HG02763 (cell line): ENCODE results near the gene MS4A4E.
A peak's percentile ranks its signal among the peaks of the same experiment; 100 is the strongest.
"Not testable (repeated sequence)": the region's sequence is repeated elsewhere in the genome, so short reads cannot be mapped to it uniquely, and the experiment has no call there.

Source experiments
- ATAC-seq: cut with Tn5 transposase; IDR thresholded peaks from one replicate; pipeline ENCODE4 v1.9.1; 2021; ENCODE audit warnings: mild to moderate bottlenecking, moderate library complexity; ENCODE audit not compliant: unreplicated experiment

MS4A4E gene

DNA sequence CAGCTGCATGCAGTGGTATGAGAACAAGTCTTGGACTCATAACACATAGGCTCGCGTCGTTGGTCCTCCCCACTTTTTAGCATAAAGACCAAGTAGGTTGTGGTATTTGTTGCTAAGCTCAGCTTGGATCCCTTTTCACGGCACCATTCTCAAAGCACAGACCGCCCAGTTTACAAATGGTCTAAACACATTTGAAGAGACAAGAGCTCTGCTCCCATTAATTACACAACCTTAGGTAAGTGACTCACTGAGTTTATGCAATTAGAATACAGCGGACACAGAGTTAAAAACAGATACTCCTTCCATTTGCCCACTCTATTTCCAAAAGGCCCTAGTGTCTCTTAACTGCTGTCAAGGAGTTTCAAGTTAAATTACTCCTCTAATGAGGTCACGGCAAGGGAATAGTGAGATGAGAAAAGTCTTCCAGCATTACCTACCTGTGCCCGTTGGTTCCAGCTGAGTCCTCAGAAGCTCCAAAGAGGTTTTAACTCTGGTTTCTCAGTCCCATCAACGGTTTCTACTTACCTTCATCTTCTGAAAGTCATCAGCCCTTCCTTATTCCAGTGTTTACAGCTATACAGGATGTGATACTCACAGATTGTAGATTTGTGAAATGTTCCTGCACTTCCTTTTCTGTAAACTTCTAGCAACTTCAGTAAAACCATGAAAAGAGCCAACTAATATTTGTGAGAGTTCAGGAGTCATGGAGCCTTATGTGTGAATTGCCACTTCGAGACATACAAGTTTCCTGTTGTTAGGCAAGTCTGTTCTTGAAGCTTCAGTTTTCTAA, 60.2 kb downstream of the MS4A4E start, which contains the start of gene MS4A6A:
Gene MS4A6A, minus strand, starts transcription at position 543 of the 790 bp plus-strand sequence. CDS start 1,356 bp downstream, outside the sequence.
- no peak for ATAC-seq

DNA sequence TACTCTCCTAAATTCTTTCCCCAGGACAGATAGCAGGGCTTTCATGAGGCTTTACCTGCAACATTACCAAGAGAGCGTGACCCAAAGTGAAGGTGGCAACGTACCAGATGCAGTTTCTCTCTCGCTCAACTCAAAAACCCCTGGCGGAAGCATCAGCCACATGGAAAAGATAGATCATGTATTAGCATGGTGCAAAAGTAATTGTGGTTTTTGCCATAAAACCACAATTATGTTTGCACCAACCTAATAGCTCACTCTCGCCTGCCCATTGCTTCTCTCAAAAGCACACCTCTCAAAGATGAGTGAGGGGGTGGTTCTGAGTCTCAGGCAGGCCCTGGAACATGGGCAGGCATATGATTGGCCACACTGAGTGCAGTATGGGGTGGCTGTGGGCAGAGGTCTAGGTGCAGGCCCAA, 67.1 kb downstream of the MS4A4E start:
- peak; percentile 47 for ATAC-seq

DNA sequence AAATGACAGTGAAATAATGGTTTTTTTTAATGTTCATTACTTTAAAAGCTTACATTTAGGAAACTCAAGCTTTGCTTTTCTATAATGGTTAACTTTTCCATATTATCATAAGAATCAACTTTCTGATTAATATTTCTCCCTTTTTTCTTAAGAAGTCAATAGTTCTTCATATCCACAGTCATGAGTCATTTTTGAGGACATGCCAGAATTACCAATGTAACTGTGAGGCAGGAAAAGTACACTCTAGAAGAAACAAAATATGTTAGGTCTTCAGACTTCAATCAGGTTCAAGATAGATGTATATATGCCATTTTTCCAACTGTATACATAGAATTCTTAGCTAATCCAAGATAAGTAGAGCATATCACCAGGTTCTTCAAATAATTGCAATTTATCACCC, 70.9 kb downstream of the MS4A4E start:
- no peak for ATAC-seq

DNA sequence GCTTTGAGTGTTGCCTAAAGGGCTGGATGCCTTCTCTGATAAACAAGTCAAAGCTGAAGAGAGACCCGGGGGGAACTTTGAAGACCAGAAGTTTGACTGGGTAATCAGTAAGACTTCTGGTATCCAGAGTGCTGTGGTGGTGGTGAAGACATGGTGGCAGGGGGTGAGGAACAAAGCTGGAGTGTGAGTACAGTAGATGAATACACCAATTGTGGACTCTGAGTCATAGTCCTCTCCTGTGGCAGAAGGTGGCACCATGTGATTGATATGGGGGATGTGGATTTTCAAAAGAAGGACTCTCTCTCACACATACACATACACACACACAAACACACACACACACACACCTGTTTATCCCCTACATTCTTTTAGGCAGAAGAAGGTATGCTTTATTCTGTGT, 72.4 kb downstream of the MS4A4E start:
- ATAC-seq, result no peak

DNA sequence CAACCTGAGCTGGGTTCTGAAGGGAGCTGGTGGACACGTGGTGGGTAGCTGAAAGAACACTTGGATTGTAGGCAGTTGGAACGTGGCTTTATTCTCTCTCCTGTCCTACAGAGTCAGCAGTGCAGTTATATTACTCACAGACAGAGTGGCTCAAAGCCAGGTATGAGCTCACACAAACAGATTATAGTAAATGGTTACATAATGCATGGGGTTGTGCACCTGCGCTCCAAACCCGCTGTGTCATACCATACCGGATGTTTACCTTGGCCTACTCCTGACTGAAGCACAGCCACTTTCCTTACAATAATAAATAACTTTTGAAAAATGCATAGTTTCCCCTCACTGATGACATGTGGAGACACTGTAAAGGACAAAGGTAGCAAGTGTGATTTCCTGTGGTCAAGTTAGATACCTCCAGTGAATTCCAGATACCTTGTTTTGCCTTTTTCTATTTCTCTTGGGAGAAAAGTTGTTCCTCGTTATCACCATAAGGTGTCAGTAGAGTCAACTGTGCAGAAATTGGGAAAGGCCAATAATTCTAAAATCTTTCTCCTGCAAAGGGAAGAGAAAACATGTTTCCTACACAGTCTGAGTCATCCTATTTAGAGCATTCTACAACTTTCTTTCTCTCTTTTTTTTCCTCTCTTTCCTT, 73.5 kb downstream of the MS4A4E start:
- no peak for ATAC-seq

DNA sequence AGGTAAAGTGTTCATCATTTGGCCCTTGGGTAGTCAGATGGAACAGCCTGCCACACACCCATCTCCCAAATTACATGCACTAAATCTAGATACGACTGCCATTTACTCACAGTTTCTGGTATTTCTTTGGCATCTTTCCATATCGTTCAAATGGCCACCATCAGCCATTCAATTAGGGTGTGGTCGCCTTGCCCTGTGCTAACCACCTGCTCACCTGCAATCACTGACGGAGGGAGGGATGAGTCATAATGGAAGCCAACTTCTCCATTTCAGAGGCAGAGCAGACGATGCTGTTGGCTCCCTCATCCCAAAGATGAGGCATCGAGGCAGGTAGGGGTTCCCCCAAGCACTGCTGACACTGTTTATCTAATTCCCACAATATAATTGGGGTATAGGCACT, 74.6 kb downstream of the MS4A4E start:
- ATAC-seq, result no peak

DNA sequence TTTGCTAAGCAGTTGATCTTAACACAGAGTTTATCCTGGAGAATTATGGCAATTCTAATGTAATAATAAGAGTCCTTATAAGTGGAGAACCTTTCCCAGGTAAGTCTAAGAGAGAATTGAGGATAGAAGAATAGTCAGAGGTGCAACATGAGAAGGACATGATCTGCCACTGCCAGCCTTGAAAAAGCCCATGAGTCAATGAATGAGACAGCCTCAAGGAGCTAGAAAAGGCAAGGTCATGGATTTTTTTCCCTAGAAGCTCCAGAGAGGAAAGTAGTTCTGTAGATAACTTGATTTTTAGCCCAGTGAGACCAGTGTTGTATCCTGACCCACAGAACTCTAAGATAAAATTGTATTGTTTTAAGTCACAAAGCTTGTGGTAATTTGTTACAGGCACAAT, 77.0 kb downstream of the MS4A4E start:
- no peak for ATAC-seq

DNA sequence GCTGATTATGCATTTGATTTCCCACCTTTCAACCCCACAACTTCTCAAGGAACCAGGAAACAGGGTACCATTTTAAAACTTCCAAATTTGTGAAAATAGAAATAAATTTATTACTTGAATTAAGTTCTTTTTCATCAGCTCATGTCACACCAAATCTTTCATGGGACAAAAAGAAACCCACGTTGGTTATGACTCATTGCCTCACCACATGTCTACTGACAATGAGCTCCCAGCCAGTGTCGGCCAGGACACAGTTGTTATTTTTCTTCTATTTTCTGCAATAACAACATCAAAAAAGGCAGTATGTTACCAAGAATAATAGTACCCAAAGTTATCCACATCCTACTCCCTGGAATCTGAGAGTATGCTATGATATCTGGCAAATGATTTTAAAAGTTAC, 77.4 kb downstream of the MS4A4E start:
- no peak for ATAC-seq

DNA sequence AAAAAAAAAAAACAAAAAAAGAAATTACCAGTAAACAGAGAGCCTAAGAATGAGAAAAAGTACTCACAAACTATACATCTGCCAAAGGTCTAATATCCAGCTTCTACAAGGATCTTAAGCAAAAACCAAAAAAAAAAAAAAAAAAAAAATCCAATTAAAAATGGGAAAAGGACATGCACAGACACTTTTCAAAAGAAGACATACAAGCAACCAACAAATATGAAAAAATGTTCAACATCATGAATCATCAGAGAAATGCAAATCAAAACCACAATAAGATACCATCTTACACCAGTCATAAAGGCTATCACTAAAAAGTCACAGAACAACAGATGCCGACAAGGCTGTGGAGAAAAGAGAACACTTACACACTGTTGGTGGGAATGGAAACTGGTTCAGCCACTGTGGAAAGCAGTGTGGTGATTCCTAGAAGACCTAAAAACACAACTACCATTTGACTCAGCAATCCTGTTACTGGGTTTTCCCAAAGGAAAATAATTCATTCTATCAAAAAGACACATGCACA, 78.3 kb downstream of the MS4A4E start:
- no peak for ATAC-seq

DNA sequence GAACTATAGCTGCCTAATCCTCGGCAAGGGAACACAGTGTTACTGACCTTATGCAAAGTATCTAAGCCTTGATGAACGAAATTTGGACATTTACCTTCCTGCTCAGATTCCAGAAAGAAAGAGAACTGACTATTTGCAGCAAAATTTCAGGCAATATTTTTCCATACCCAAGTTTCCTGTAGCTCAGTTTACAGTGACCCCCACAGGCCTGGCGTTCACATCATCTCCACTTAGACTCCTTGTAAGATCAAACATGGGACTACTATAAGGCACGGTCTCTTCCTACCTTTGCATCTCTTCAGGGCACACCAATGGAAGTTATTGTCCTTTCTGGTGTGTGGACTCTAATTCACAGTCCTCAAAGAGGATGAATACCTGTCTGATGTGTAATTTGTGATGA, 81.2 kb downstream of the MS4A4E start:
- no peak for ATAC-seq

DNA sequence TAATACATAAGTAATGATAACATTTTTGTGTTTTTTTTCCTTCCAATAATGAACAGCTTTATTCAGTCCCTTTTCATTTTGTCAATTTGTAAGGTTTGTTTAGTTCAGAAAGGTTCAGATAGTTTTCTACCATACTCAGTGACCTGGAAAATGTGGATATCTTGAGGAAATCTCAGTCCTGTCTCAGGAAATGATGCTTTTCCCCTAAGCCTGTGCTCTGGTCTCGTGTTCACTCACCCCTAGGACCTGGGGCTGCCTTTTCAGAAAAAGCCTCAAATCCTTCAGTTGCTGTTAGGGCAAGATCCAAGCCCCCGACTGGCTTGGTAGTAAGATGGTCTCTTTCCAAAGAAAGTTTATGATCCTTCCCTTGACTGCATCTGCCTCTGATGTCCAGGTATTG, 81.8 kb downstream of the MS4A4E start:
- ATAC-seq, result no peak

DNA sequence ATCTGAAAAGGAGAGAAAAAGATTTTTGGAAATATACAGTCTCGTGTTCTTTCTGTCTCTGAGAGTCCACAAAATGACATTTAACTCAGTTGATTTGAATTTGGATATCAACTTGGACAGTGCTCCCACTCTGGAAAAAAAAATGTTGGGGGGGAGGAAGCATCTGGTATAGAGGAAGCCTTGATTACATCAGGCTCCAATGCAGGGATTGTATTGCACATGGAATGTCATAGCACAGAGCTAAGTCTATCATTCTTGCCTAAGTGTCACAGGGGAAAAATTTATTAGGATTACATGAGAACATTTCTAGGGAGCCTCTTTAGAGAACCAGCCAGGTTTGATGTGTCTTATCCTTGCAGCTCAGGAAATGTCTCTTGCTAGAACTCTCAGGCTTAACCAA, 83.1 kb downstream of the MS4A4E start:
- no peak for ATAC-seq

DNA sequence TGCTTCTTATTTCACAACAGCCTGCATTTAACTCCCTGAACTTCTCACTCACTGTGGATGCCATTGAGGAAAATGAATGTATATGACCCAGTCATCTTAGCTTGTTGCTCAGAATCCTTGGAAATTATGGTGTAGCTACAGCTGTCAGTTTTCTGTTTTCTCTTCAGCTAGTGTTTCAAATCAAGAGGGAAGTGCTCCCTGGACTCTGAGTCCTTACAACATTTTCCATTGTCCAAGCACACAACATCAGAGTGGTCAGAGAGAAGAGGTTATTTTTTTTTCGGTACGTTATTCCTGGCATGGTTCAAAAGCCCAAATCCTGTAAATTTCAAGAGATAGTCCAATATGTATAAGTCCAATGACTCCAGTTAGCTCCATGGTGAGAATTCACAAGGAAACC, 83.7 kb downstream of the MS4A4E start:
- ATAC-seq, result no peak

DNA sequence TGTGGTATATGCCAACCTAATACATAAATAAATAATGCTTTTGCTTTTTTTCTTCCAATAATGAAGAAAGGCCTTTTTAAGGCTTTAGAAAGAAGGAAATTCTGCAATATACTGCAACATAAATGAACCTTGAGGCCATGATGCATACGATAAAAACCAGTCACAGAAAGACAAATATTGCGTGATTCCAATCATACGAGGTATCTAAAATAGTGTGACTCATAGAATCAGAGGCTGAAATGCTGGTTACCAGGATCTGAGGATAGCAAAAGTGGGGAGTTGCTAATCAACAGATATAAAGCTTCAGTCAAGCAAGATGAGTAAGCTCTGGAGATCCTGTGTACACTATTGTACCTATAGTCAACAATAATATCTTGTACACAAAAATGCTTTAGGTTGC, 84.3 kb downstream of the MS4A4E start:
- no peak for ATAC-seq

DNA sequence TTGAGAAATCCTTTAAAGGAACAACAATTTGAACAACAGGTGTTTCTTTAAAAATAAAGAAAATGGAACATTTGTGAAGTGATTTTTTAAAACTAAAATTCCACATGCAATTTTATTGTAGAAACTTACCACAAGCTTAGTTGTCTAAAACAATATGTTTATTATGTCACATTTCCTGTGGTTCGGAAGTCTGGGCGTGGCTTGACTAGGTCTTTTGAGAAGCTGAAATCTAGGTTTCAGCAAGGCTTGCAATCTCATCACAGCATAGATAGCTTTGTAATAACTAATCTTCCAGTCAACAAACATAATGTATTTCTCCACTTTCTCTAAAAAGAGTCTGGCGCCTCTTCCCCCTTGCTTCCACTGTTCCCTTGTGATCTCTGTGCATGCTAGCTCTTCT, 87.0 kb downstream of the MS4A4E start:
- ATAC-seq, result no peak

DNA sequence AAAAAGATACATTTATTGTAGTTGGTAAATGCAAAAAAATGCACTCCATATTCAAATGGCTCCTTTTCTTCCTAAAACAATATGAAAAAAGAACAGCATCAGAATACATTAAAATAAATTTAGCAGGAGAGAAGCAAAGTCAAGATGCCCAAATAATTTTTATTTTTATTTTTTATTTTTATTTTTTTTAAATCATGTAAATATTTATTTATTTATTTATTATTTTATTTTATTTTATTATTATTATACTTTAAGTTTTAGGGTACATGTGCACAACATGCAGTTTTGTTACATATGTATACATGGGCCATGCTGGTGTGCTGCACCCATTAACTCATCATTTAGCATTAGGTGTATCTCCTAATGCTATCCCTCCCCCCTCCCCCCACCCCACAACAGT, 90.2 kb downstream of the MS4A4E start:
- not testable (repeated sequence) for ATAC-seq

DNA sequence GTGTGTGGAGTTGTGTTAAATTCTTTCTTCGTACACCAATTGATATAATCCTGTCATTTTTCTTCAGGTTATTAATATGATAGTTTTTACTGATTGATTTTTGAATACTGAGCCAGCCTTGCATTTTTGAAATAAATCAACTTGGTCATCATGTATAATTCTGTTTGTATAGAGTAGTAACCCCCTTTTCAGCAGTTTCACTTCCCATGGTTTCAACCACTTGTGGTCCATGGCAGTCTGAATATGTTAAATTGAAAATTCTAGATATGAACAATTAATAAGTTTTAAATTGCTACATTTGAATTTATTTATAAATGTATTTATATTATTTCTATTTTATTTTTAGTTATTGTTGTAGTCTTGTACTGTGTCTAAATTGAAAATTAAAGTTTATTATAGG, 92.7 kb downstream of the MS4A4E start:
- no peak for ATAC-seq
